T47D (cell line): ENCODE measurements around the gene HCN1.
A peak's percentile ranks its signal among the peaks of the same experiment; 100 is the strongest.
"Not testable (repeated sequence)": the region's sequence is repeated elsewhere in the genome, so short reads cannot be mapped to it uniquely, and the experiment has no call there.

Source experiments
- DNase-seq, 2 experiments: peaks; one replicate each; pipeline versions ENCODE4 v3.0.0 to v3.0.0-alpha.2; 2011 to 2012; ENCODE audit warnings: low read depth in 1 of 2, low spot score in 1 of 2
- JUND ChIP-seq: IDR thresholded peaks from 2 replicates; pipeline ENCODE4 v1.6.1; 2012; ENCODE audit warnings: low read depth
- in situ Hi-C: cut with HindIII; loops from 2 replicates; pipeline ENCODE4 v1.10.0; 2016; ENCODE audit warnings: low sequenced_read_pairs, low pct_unique_long_range_greater_than_20kb

HCN1 gene

DNA sequence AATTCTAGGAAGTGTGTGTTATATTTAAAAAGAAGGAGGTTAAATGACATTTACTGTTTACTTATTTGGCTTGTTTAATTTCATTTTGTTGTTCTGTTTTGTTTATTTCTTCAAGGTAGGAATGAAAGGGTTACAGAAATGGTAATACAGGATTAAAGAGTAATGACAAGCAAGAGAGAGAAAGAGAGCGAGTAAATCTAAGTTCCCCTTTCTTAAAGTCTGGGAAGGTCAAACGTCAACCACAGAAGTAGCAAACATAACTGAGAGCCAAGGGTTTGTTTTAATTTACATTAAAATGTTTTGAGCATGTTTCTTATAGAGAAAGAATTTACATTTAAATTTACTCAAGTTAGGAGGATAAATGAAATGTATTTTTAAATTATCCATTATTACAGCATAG lies 18.7 kb downstream of the HCN1 start:
- DNase-seq = no peak
- in situ Hi-C loops = no loop called here

DNA sequence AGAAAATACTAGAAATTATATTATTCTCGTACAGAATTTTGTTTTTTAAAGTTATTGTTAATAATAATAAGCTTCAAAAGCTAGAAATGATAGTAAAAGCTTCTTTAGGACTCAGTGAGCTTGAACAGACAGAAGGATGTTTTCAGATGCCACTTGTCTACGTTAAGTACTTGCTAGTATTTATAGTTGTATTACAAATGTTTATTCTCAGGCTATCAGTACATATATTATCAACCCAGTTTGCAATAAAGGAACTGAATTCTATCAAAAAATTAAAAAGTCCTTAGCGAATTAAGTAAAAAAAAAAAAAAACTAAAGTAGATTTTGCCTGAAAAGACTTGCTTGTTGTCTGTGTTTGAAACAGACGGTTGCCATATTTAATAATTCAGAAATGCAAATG lies 23.9 kb downstream of the HCN1 start:
- no peak for TF ChIP-seq JUND
- DNase-seq = no peak
- in situ Hi-C loops = no loop called here

More for the DNA sequence above, 18.7 kb downstream of the HCN1 start:
- TF ChIP-seq JUND = no peak

DNA sequence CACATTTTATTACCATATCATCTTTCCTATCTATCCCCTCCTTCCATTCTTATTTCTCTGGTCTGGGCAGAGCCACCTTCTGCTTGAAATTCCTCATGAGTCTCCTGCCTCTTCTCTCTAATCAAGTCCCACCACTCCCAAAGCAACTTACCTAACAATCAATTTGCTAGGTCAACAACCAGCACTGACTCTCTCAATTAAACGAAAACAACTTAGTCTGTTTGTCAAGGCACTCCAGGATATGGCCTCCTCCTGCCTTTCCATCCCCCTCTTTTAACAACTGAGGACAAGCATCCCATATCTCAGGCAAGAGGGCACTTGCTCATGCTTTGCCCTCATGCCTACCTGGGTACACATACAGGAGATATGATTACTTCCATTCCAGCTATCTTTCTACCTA lies 47.4 kb downstream of the HCN1 start:
- no peak for DNase-seq
- in situ Hi-C loops = no loop called here
- TF ChIP-seq JUND = no peak

DNA sequence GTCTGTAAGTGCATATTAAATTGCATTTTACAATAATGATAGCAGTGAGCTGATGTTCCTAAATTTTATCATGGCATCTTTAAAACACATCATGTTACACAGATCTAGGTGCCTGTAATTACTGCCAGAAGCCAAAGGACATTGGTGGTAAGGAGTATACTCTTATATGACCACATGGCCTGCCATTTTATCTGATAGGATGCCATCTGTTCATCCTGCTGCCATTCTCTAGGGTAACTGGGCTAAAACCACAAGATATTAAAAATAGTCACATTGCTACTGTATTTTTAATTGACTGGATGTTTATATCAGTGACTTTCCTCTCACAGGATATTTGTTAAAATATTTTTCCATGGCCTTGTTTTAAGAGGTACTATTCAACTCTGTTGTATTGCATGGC lies 53.1 kb downstream of the HCN1 start:
- no peak for TF ChIP-seq JUND
- DNase-seq = no peak
- in situ Hi-C loops = no loop called here

DNA sequence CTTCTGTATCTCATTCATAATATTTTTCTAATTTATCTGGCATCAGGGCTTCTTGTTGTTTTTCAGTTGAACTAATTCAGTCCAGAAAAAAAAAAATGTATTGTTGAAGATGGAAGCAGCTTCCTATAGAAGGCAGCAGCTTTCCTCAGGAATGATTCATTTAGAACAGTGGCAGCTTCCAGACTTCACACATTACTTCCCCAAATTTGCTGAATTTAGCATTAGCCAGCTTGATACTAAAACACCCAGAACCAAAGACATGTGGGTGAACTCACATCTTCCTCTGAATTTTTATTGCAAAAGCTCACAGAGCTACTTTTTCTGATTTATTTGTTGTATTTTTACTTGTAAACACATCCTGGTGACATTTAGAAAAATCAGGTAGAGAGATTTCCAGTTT lies 53.8 kb downstream of the HCN1 start:
- in situ Hi-C loops = no loop called here

DNA sequence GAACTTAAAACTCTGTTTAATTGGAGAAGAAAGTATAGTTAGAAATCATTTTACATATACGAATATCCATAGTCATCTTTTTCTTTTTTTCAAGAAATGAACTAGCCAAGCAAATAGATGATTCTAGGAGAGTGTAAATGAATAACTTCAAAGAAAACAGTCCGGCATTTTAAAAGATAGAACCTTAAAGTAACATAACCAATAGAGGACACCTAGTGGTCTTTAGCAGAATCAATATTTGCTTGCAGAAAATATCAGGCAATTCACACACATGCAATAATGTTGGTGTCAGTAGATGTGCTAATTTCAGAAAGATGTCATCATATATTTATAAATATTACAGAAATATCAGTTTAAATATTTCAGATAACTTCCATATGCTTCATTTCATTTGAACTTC lies 57.1 kb downstream of the HCN1 start:
- TF ChIP-seq JUND = no peak
- DNase-seq = peak in 1 of 2 experiments; percentile 8
- in situ Hi-C loops = no loop called here

More for the DNA sequence above, 53.8 kb downstream of the HCN1 start:
- DNase-seq = no peak
- TF ChIP-seq JUND = no peak

DNA sequence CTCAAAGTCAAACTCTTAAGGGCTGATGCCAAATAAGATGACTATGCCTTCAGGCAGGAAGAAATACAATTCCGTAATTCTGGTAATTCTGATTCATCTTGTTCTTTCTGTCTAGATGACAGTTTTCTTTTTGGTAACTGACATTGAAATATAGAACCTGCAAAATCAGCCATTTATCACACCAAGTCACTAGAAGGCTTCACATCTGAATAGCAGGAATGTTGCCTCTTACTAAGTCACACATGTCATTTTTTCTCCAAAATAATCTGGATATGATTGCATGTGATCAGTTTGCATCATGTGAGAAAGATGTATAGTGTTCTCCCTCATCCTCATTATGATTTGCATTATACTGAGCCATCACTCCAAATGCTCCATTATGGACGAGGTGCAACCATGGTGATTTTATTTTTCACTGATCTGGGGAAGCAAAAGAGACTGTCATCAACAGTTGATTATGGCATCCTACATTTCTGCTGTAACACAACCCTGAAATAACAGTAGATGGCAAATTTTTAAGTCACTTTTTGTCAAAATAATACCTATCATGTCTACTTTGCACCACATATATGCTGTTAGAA lies 69.0 kb downstream of the HCN1 start:
- in situ Hi-C loops = no loop called here
- no peak for TF ChIP-seq JUND
- DNase-seq = no peak

DNA sequence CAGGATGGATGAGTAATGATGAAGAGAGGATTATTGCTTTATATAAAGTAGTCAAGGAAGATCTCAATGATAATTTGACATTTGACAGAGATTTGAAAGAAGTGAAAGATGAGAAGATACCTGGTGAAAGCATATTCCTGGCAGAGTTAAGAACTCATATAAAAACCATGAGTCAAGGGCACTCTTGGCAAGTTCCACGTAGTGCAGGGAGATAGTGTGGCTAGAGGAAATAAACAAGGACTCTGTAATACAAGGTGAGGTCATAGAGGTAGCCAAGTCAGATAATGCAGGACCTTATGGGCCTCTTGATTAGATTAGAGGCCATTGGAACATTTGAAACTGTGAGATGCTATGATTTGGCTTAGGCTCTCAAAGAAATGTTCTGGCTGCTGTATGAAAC lies 72.3 kb downstream of the HCN1 start:
- DNase-seq = no peak
- in situ Hi-C loops = no loop called here
- no peak for TF ChIP-seq JUND

DNA sequence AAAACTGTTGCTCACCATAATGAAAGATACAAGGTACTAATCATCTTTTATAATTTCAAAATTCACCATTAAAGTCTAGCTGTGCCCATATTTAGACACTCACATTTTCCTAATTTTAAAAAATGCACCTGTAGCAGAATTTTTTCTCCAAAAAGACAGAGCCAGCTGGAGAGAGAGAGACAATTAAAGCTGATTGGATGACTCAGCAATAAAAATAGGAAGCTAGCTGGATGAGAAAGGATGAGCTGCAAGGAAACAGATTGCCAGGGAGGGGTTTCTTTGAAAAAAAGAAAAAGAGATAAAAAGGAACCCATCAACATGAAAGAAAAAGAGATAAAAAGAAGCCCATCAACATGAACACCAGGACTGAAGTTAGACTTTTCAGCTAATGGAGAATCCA lies 73.8 kb downstream of the HCN1 start:
- TF ChIP-seq JUND = no peak
- no peak for DNase-seq
- in situ Hi-C loops = no loop called here

DNA sequence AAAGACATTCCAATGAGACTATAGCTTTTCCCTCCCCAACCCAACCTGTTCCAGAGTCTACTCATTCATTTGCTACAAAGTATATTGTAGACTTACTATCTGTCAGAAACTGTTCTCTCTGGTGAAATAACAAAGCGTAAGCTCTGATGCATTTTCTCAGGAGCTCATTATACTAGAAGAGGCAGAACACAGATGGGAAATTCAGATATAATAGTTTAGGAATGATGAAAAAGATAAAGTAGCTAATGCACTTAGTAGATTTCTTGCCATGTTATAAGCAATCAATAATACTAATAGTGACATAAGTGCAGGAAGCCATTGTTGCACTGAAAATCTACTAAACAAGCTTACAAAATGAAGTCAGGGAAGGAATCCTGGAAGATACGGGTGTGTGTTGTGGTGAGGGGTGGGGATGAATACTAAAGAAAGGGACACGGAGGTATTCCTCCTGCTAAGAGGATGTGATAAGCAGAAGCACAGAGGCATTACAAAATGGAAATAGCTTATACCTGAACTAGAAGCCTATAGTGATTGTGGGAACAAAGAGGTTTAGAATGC lies 78.2 kb downstream of the HCN1 start:
- in situ Hi-C loops = no loop called here

DNA sequence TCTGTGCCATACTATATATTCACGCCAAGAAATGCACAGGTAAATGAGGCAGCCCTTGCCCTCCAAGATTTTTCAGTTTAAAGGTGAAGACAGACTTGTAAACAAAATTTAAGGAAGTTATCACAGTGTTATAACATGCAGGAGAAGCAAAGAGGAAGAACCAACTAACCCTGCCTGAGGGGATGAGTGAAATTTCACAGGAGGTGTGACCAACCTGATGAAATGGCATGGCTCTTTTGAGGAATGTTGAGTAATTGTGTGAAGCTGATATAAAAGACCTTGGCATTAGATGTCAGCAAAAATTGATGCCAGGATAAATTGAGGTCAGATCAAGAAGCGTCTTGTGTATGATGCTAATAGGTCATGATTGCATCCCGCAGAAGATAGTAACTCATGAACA lies 86.5 kb downstream of the HCN1 start:
- no peak for TF ChIP-seq JUND
- in situ Hi-C loops = no loop called here
- DNase-seq = no peak

More for the DNA sequence above, 78.2 kb downstream of the HCN1 start:
- no peak for TF ChIP-seq JUND
- no peak for DNase-seq

DNA sequence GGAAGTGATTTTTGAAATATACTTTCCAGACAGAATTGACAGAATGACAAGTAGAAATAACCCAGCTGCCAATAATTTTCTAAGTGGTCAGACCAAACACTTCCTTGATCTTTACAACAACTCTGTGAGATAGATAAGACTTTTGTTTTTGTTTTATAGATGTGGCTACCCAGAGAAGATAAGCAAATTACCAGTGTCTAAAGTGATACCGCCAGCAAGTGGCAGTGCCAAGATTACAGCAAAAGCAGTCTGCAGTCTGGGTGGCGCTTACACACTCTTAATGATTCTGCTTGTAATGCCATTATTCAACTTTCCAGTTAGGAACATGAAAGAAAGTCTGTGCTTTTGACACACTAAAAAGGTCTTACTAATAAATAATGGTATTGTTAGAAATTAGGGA lies 92.1 kb downstream of the HCN1 start:
- DNase-seq = no peak
- in situ Hi-C loops = no loop called here
- no peak for TF ChIP-seq JUND

DNA sequence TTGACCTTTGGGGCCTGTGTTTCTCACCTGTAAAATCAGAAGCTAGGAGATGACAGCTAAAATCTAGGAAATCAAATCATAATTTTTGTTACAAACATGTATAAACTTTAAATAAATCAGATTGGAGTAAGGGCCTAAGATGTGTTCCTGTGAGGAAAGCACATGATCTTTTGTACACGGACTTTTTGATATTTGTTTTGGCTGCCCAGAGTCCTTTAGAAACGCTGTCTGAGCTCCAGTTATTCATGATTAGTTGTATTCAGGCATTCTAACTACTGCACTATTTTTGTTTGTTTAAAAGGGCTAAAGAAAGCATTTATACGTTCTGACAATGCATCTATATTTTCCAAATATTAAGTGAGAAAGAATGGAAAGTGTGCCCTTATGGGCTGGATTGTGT lies 94.8 kb downstream of the HCN1 start:
- TF ChIP-seq JUND = no peak
- no peak for DNase-seq
- in situ Hi-C loops = no loop called here

DNA sequence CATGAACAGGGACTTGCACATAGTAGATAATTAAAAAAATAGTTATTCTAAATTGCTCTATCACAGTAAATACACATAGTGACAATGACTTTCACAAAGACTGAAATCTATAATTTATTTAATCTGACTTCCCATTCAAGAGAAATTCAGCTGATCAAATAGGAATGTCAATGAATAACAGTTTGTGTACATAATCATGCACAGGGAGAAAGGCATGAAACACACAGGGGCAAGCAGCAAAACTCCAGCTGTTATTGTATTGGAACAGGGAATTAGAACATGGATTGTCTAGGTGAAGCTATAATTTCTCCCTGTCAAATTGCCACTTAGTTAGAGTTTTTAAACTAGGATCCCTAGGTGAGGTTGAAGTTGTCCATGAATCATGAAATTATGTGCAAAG lies 99.9 kb downstream of the HCN1 start:
- no peak for TF ChIP-seq JUND
- in situ Hi-C loops = no loop called here
- no peak for DNase-seq

DNA sequence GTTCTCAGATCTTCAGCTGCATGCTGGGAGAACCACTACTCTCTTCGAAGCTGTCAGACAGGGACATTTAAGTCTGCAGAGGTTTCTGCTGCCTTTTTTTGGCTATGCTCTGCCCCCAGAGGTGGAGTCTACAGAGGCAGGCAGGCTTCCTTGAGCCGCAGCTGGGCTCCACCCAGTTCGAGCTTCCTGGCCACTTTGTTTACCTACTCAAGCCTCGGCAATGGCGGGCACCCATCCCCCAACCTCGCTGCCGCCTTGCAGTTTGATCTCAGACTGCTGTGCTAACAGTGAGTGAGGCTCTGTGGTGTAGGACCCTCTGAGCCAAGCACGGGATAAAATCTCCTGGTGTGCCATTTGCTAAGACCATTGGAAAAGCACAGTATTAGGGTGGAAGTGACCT lies 110.2 kb downstream of the HCN1 start:
- DNase-seq, in situ Hi-C loops: not testable (repeated sequence)
